BE2C (cell line): ENCODE results near the gene MRPL22.
"Not testable (repeated sequence)": the region's sequence is repeated elsewhere in the genome, so short reads cannot be mapped to it uniquely, and the experiment has no call there.

Source experiments
- DNase-seq: peaks from one replicate; pipeline ENCODE4 v3.0.0-alpha.2; 2020
- H3K27me3 ChIP-seq: fragments of 250-450 bp; sonication (Bioruptor Pico); 2 replicates; pipeline ENCODE4 v1.5.1; 2020; ENCODE audit warnings: mild to moderate bottlenecking
- H3K36me3 ChIP-seq: fragments of 250-450 bp; sonication (Bioruptor Pico); 2 replicates; pipeline ENCODE4 v1.5.1; 2020; ENCODE audit warnings: mild to moderate bottlenecking
- H3K4me1 ChIP-seq: fragments of 250-450 bp; sonication (Bioruptor Pico); 2 replicates; pipeline ENCODE4 v1.5.1; 2020
- H3K4me3 ChIP-seq: 2 replicates; pipeline ENCODE4 v1.5.1; 2011; ENCODE audit warnings: low read depth, low read length
- H3K9me3 ChIP-seq: fragments of 250-450 bp; sonication (Bioruptor Pico); 2 replicates; pipeline ENCODE4 v1.5.1; 2020
- TF ChIP-seq, protein P1 (sequence below): IDR thresholded peaks from 2 replicates; pipeline ENCODE4 v1.5.1; 2012; ENCODE audit warnings: mild to moderate bottlenecking, low read depth, low read length

Gene MRPL22

DNA sequence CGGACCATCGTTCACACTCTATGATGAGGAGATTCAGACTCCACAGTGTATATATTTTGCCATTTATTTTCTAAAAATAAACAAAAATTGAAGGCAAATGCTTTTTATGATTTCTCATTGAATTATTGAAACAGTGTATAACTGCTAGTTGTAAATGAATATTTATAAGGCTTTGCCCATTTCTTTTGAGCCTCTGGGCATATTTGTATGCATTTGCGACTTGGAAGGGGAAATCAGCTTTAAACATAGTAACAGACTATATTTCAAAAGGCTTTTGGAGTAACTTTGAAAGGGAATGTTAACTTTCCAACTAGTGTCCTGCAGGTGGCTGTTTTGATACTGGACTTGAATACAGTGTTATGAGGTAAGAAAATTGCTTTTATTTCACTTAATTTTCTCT, 26.0 kb downstream of the MRPL22 start:
- Histone ChIP-seq H3K9me3 (no peaks in the 10 kb centered on the region), H3K4me1 (no peaks in the 10 kb centered on the region), H3K4me3 (no peak overlapping the region), H3K27me3 (no peaks in the 10 kb centered on the region), H3K36me3 (peaks cover 17% of the 10 kb centered on the region)
- DNase-seq = no peak
- TF ChIP-seq, protein P1, sequence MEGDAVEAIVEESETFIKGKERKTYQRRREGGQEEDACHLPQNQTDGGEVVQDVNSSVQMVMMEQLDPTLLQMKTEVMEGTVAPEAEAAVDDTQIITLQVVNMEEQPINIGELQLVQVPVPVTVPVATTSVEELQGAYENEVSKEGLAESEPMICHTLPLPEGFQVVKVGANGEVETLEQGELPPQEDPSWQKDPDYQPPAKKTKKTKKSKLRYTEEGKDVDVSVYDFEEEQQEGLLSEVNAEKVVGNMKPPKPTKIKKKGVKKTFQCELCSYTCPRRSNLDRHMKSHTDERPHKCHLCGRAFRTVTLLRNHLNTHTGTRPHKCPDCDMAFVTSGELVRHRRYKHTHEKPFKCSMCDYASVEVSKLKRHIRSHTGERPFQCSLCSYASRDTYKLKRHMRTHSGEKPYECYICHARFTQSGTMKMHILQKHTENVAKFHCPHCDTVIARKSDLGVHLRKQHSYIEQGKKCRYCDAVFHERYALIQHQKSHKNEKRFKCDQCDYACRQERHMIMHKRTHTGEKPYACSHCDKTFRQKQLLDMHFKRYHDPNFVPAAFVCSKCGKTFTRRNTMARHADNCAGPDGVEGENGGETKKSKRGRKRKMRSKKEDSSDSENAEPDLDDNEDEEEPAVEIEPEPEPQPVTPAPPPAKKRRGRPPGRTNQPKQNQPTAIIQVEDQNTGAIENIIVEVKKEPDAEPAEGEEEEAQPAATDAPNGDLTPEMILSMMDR = no peak

DNA sequence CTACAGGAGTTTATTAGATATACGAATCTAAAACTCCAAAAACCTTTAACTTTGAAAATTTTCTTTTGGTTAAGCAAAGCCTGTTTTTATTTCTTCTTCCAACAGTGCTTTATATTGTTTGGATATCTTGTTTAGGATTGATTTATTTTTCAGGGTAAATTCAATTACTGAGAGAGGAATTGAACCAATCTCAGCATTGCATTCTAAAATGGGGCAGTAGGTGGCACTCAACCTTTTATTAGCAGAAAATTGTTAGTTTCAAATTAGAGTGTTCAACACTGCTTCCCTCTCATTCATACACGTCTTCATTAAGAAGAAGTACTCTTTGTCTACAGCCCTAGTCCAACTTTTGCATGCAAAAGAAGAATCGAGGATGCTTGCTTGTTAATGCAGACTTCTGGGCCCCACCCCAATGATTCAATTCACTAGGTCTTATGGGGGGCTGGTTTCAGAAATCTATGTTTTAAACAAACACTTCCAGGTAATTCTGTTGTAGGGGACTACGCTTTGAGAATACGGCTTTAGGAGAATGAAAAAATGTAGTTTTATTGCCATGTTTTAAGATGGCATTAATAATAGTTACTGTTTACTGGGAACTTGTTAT, 26.6 kb downstream of the MRPL22 start:
- H3K36me3 ChIP-seq = peaks cover 12% of the 10 kb centered on the region
- H3K4me1 ChIP-seq = no peaks in the 10 kb centered on the region
- DNase-seq = peak; percentile 15
- no peaks in the 10 kb centered on the region for H3K9me3 ChIP-seq
- H3K4me3 ChIP-seq = no peak overlapping the region
- TF ChIP-seq, protein P1 = peak; percentile 66
- H3K27me3 ChIP-seq = no peaks in the 10 kb centered on the region

DNA sequence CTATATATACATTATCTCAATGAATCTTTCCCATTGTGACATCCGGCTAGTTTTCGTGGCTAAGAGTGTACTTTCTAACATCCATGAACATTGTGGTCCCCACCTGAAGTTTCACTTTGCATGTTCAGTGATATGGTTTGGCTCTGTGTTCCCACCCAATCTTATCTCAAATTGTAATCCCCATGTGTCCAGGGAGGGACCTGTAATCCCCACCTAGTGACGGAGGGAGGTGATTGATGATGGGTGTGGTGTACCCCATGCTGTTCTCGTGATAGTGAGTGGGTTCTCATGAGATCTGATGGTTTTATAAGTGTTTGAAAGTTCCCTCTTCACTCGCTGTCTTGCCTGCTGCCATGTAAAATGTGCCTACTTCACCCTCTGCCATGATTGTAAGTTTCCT, 28.1 kb downstream of the MRPL22 start:
- TF ChIP-seq, protein P1 = no peak
- DNase-seq = no peak
- H3K4me1 ChIP-seq = no peaks in the 10 kb centered on the region

DNA sequence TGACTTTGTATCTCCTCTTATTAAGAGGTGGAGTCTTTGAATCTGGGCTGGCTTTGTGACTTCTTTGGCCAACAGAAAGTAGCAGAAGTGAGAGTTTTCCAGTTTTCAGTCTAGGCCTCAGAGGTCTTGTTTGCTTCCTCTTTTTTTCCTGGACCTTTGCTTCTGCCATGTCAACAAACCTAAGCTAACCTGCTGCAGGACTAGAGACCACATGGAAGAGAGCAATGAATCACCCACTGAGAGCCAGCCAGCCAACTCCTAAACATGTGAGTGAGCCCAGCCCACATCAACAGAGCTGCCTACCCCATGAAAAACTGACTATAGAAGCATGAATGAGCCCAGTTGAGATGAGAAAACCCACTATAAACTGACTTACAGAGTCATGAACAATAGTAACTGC, 29.9 kb downstream of the MRPL22 start:
- Histone ChIP-seq H3K4me3 (no peak overlapping the region), H3K36me3 (peaks cover 12% of the 10 kb centered on the region), H3K9me3 (no peaks in the 10 kb centered on the region), H3K4me1 (no peaks in the 10 kb centered on the region), H3K27me3 (no peaks in the 10 kb centered on the region)
- DNase-seq = no peak
- TF ChIP-seq, protein P1 = no peak

More for the DNA sequence above, 28.1 kb downstream of the MRPL22 start:
- Histone ChIP-seq H3K36me3 (peaks cover 12% of the 10 kb centered on the region), H3K27me3 (no peaks in the 10 kb centered on the region), H3K9me3 (no peaks in the 10 kb centered on the region), H3K4me3 (no peak overlapping the region)

DNA sequence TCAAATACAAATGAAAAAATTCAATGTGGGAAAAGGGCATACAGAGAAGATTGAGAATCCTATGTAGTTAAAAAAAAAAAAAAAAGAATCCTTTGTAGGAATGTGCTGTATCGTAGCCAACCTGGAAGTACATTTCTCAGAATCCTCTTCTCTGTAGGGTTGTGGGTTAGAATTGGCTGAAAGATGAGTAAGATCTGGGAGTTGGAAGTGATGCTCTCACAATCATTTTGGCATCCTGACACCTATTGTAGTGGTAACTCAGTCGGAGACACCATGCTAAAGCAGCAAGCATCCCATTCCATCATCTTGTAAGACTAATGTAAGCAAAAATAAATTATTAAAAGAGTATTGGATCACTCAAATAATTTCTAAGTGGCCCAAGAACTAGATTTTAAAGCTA, 30.6 kb downstream of the MRPL22 start:
- Histone ChIP-seq H3K9me3 (no peaks in the 10 kb centered on the region), H3K36me3 (peaks cover 12% of the 10 kb centered on the region), H3K4me1 (no peaks in the 10 kb centered on the region), H3K27me3 (no peaks in the 10 kb centered on the region), H3K4me3 (no peak overlapping the region)
- no peak for DNase-seq
- TF ChIP-seq, protein P1 = no peak

DNA sequence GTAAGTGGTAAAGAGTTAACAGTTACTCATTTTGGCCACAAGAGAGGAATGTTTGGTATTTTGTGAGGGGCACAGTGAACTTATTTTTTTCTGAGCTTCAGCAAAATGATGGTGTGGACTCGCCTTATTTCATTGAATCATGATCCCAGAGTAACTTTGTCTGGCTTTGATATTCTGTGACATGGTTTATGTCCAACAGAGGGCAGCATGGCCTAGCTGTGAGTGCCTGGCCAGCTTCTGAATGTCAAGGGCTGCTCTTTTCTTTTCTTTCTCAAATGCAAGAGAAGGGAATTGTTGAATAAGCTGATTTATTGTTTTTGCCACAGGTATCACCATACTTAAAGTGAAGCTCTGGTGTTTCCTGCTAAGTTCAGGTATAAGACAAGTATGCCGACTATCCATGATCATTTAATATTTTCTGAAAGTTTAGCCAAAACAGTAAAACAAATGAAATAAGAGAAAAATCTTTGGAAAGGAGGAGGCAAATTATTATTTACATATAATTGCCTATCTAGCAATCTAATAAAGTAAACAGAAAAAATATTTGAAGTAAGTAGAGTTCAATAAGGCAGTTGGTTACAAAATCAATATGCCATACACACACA, 31.7 kb downstream of the MRPL22 start:
- DNase-seq = peak; percentile 55
- H3K4me3 ChIP-seq = no peak overlapping the region
- TF ChIP-seq, protein P1 = peak; percentile 85
- no peaks in the 10 kb centered on the region for H3K9me3 ChIP-seq
- peaks cover 7% of the 10 kb centered on the region for H3K36me3 ChIP-seq
- H3K27me3 ChIP-seq = no peaks in the 10 kb centered on the region
- no peaks in the 10 kb centered on the region for H3K4me1 ChIP-seq

DNA sequence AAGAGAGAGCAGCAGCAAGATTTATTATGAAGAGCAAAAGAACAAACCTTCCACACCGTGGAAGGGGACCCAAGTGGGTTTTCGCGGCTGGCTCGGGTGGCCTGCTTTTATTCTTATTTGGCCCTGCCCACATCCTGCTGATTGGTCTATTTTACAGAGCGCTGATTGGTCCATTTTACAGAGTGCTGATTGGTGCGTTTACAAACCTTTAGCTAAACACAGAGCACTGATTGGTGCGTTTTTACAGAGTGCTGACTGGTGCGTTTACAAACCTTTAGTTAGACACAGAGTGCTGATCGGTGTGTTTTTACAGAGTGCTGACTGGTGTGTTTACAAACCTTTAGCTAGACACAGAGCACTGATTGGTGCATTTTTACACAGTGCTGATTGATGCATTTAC, 35.2 kb downstream of the MRPL22 start:
- DNase-seq, H3K4me3 ChIP-seq, H3K4me1 ChIP-seq, H3K27me3 ChIP-seq, H3K36me3 ChIP-seq, H3K9me3 ChIP-seq: not testable (repeated sequence)
